Measurements from ENCODE around the gene DENND6B.
"Not testable (repeated sequence)": the region's sequence is repeated elsewhere in the genome, so short reads cannot be mapped to it uniquely, and the experiment has no call there.

The DENND6B gene, protein sequence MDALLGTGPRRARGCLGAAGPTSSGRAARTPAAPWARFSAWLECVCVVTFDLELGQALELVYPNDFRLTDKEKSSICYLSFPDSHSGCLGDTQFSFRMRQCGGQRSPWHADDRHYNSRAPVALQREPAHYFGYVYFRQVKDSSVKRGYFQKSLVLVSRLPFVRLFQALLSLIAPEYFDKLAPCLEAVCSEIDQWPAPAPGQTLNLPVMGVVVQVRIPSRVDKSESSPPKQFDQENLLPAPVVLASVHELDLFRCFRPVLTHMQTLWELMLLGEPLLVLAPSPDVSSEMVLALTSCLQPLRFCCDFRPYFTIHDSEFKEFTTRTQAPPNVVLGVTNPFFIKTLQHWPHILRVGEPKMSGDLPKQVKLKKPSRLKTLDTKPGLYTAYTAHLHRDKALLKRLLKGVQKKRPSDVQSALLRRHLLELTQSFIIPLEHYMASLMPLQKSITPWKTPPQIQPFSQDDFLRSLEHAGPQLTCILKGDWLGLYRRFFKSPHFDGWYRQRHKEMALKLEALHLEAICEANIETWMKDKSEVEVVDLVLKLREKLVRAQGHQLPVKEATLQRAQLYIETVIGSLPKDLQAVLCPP

GRCh38 chr22:50326956-50327710 lies at the start of gene DENND6B:
Gene DENND6B, minus strand, starts transcription at chr22:50327012. Its CDS starts 24 bp downstream, at chr22:50326988.
- no peak for DNase-seq

GRCh38 chr22:50376085-50376651 lies 49.4 kb upstream of the DENND6B start:
- no peak for DNase-seq

- DNase-seq: no peak
These were observed 44.4 kb upstream of the DENND6B start for GRCh38 chr22:50371101-50371648.

- DNase-seq: no peak
These were observed 41.1 kb upstream of the DENND6B start for GRCh38 chr22:50367778-50368500.

DNA sequence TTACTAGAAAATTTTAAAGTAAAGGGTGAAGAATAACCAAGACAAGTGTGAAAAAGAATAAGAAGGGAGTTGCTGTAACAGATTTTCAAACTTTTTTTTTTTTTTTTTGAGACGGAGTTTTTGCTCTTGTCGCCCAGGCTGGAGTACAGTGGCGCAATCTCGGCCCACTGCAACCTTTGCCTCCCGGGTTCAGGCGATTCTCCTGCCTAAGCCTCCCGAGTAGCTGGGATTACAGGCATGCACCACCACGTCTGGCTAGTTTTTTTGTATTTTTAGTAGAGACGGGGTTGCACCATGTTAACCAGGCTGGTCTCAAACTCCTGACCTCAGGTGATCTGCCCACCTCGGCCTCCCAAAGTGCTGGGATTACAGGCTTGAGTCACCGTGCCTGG lies 37.0 kb upstream of the DENND6B start:
- not testable (repeated sequence) for DNase-seq

DNA sequence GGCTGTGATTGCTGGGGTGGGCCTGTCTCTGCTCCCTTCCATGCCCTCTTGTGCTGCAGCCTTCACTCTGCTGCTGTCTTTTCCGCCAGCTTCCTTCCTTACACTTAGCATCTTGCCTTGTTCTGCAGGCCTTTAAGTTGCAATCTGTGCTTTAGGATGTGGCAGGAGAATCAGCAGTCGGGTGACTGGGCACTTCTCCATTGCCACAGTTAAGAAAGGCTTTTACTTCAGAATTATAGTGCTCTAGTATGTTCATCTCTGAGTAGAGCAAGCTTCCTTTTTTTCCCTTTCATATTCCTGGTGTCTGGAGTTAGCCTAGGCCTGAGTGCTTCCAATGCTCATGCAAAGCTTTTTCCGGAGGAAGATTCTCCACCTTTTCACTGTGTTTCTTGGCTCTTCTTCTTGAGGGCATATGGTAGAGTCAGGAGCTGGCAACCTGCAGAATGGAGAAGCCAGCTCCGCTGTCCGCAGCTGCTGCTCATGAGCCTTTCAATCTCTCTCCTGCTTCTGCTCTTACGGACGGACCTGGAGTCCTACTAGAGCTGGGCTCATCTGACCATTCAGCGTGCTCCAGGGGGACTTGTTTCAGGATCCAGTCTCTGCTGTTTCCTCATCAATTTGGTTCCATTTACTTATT lies 36.5 kb upstream of the DENND6B start:
- no peak for DNase-seq

- no peak for DNase-seq
These were observed 34.9 kb upstream of the DENND6B start for GRCh38 chr22:50361688-50362087.

DNA sequence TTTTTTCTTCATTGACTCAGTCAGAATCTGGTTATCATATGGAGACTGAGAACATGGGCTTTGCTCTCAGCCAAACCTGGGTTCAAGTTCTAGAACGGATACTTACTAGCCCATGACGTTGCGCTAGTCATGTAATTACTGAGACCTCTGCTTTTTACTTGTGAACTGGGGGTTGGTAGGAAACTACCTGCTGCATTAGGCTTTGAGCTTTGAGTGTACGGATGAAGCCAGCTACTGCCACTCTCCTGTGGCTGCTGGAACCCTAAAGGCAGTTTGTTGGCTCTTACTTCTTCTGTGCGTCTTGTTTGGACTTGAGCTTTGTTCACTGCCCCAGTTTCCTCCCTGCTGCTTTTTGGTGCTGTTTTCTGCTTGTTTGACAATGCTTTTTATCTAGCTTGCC lies 34.4 kb upstream of the DENND6B start:
- DNase-seq: no peak

DNA sequence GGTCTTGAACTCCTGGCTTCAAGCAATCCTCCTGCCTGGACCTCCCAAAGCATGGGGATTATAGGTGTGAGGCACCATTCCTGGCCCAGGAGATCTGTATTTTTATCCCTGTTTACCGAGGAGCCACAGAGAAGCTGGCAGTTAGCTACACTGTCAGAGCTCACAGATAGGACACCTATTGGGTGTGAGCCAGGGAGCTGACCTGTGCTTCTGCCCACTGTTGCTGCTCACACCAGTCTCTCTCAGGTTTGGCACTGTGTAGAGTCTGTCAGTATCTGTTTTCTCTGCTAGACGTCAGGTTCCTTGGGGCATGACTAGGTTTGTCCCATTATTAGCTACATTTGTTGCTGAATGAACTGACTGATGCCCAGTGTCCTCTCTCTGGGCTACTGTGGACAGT lies 33.8 kb upstream of the DENND6B start:
- DNase-seq: no peak

GRCh38 chr22:50357756-50358155 lies 30.9 kb upstream of the DENND6B start:
- no peak for DNase-seq

DNA sequence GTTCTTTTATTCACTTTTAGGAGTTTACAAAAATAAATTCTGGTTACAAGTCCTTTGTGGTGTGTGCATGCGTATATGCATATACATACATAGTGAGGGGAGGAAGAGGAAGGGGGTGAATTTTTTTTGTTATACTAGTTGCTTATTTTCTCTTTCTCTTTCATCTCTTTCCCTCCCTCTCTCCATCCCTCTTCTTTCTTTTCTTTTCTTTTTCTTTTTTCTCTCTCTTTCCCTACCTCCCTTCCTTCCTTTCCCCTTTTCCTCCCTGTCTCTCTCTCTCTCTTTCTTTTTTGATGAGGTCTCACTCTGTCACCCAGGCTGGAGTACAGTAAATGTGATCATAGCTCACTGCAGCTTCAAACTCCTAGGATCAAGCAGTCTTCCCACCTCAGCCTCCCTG lies 30.4 kb upstream of the DENND6B start:
- no peak for DNase-seq

GRCh38 chr22:50356186-50356585 lies 29.4 kb upstream of the DENND6B start:
- no peak for DNase-seq

GRCh38 chr22:50348058-50348457 lies 21.2 kb upstream of the DENND6B start:
- no peak for DNase-seq

DNA sequence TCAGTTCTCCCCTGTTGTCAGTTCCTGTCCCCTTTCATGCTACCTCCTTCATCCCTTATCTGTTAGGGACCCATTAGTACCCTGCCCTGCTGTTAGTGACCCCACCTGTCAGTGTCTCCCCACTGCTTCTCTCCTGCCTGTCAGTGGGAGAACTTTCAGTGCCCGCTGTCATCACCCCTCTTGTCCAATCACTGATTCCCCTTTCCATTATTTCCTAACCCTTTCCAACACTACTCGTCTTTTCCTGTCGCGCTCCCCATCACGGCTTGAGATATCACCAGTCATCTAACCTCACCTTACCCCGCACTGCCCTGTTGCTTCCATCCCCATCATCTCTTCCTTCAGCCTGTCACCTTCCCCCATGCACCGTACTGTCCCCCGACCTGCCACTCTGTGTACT lies 20.3 kb upstream of the DENND6B start:
- DNase-seq: no peak

DNA sequence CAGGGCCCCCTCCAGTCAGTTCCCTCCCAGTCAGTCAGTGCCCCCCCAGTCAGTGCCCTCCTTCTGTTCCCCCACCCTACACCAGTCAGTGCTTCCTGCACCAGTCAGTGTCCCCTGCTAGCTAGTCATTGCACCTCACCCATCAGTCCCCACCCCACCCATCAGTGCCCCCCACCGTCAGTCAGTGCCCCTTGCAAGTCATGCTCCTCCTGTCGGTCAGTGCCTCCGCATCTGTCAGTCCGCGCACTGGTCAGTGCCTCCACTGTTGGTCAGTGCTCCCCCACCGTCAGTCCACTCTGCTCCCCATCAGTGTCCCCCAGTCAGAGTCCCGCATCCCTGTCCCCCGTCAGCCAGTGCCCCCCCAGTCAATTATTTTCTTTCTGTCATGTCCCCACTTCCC lies 19.7 kb upstream of the DENND6B start:
- no peak for DNase-seq

DNA sequence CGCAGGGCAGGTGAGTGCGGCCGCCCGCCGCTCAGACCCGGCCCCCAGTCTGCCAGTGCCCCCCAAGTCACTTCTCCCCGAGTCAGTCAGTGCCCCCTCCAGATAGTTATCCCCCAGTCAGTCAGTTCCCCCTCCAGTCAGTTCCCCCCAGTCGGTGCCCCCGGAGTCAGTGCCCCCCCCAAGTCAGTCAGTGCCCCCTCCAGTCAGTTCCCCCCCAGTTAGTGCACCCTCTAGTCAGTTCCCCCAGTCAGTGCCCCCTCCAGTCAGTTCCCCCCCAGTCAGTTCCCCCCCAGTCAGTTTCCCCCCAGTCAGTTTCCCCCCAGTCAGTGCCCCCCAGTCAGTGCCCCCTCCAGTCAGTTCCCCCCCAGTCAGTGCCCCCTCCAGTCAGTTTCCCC lies 16.7 kb upstream of the DENND6B start:
- DNase-seq: no peak

DNA sequence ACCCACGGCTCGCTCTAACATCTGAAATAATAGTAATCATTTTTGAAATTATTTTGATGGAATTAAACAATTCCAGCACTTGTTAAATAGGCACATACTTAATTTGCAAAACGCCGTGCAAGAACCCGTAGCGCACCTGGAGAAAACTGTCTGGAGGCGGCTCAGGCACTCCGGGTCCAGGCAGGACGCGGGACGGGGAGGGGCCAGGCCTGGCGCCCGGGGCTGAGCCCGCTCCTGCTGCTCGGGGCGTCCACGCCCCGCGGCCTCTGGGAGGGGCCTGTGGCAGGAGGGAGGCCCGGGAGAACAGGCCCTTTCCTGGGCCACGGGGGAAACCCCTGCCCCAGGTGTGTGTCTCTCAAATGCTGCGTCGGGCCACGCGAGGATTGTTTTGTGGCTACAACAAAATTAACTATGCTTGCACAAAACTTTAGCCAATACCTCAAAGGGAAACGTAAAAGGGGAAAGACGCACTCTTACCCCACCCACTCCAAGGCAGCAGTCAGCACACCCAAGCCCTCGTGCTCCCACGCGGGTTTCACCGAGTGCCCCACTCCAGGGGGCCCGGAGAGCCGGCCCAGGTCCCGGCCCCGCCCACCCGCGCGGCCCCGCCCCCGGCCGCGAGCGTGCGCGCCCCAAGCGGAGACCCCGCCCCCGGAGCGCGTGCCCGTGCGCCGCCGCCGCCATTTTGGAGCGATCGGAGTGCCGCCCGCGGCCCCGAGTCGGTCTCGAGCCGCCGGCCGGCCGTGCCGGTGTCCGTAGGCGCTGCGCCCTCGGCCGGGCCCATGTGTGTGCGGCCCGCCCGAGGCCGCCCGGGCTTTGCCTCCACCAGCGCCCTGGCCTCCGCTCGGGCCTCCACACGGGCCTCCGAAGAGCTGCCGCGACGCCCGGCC lies 16.1 kb upstream of the DENND6B start, which contains the start of gene PPP6R2:
Gene PPP6R2, plus strand, starts transcription at position 677 of the 890 bp plus-strand sequence. CDS start 50,582 bp downstream, outside the sequence.
- no peak for DNase-seq

- no peak for DNase-seq
These were observed 15.3 kb upstream of the DENND6B start for GRCh38 chr22:50341977-50342650.

DNA sequence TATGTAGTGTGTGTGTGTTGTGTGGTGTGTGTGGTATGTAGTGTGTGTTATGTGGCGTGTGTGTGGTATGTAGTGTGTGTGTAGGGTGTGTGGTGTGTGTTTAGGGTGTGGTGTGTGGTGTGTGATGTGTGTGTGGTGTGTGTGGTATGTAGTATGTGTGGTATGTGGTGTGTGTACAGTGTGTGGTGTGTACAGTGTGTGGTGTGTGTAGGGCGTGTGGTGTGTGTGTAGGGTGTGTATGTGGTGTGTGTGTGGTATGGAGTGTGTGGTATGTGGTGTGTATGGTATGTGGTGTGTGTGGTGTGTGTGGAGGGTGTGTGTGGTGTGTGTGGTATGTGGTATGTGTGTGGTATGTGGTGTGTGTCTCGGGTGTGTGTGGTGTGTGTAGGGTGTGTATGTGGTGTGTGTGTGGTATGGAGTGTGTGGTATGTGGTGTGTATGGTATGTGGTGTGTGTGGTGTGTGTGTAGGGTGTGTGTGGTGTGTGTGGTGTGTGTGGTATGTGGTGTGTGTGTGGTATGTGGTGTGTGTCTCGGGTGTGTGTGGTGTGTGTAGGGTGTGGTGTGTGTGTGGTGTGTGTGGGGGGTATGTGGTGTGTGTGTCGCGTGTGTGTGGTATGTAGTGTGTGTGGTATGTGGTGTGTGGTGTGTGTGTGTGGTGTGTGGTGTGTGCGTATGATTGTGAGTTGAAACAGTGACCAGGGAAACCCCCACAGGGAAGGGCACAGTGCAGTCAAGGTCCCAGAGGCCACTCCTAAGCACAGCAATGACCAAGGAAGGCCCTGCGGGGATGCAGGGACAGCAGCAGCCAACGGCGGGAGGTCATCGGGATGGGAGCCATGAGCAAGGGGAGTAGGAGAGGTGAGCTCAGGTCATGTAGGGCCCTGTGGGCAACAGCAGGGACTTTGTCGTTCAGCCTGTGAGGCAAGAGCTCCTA lies 13.4 kb upstream of the DENND6B start:
- no peak for DNase-seq

Data from NCI-H1417 treated with DMSO at 0.1 percent for 48 hours (cell line).